SK-N-MC (cell line): ENCODE results near the gene CASQ2.

ENCODE experiments used
- EZH2 ChIP-seq: fragments of 200-600 bp; sonication (generic); IDR thresholded peaks from one replicate; pipeline ENCODE4 v1.6.1; 2017; ENCODE audit warnings: antibody characterized with exemption
- POLR2AphosphoS5 ChIP-seq: IDR thresholded peaks from 2 replicates; pipeline ENCODE4 v1.6.1; 2012; ENCODE audit warnings: mild to moderate bottlenecking, low read depth, low read length, borderline replicate concordance

DNA sequence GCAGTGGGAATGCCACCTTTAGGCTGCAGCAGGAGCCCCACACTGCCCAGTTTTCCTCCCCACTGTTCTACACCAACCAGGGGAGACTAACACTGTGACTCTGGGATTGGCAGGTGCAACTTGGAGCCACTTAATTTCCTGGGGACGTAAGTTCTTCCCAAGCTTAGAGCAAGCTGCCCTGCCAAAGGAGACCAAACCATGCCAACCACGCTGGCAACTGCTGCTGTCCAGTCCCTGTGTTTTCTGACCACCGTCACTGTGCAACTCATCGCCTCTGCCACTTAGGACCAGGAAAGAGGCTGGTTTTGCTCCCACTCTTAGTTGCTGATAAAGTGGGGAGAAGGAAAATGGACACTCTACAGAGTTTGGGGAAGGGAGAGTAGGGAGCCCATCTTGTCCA lies 76.3 kb downstream of the CASQ2 start:
- no peak for TF ChIP-seq POLR2AphosphoS5
- no peak for TF ChIP-seq EZH2
